ENCODE data around the gene GMEB2.
A peak's percentile ranks its signal among the peaks of the same experiment; 100 is the strongest.
"Not testable (repeated sequence)": the region's sequence is repeated elsewhere in the genome, so short reads cannot be mapped to it uniquely, and the experiment has no call there.

Gene GMEB2

DNA sequence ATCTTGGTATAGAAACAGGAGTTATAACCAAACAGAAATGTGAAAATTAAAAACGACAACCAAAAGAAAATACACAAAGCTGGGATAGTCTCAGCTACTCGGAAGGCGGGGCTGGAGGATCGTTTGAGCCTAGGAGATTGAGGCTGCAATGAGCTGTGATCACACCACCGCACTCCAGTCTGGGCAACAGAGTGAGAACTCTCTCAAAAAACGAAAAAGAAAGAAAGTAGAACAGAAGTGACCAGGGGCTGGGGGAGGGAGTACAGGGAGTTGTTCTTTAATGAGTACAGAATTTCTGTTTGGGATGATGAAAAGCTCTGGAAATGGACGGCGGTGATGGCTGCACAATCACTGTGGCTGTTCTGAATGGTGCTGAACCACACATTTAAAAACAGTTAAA is 5.9 kb downstream of the GMEB2 start:
- no peak for DNase-seq (ENCODE audit: low spot score)

DNA sequence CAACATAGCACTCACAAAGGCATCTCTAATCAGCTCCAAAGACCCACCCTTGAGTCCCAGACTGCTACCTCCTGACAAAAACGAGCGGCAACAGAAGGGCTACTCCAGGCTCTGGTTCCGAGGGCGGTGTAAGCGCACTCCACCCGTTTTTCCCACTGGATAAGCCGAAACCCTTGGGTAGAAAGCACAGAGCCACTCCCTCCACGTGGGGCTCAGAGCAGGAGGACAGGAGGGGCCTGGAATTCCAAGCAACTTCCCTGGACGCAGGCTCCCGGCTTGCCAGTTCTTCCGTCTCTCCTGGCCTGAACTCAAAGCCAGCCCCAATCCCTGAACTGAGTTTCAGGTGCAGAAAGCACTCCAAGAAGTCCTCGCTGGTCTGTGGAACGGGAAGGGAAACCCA is 7.4 kb downstream of the GMEB2 start:
- TF ChIP-seq, protein P1, sequence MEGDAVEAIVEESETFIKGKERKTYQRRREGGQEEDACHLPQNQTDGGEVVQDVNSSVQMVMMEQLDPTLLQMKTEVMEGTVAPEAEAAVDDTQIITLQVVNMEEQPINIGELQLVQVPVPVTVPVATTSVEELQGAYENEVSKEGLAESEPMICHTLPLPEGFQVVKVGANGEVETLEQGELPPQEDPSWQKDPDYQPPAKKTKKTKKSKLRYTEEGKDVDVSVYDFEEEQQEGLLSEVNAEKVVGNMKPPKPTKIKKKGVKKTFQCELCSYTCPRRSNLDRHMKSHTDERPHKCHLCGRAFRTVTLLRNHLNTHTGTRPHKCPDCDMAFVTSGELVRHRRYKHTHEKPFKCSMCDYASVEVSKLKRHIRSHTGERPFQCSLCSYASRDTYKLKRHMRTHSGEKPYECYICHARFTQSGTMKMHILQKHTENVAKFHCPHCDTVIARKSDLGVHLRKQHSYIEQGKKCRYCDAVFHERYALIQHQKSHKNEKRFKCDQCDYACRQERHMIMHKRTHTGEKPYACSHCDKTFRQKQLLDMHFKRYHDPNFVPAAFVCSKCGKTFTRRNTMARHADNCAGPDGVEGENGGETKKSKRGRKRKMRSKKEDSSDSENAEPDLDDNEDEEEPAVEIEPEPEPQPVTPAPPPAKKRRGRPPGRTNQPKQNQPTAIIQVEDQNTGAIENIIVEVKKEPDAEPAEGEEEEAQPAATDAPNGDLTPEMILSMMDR (IDR thresholded peaks at IDR 0.05; ENCODE audit: extremely low read depth, insufficient read depth, missing control alignments) = no peak
- in situ Hi-C loops (cut with MboI; ENCODE audit: low pct_unique_long_range_greater_than_20kb, low sequenced_read_pairs, unreplicated experiment) = no loop called here
- DNase-seq (ENCODE audit: low spot score) = no peak

More for the DNA sequence above, 5.9 kb downstream of the GMEB2 start:
- in situ Hi-C loops (cut with MboI; ENCODE audit: low pct_unique_long_range_greater_than_20kb, low sequenced_read_pairs, unreplicated experiment) = no loop called here
- TF ChIP-seq, protein P1 (IDR thresholded peaks at IDR 0.05; ENCODE audit: extremely low read depth, insufficient read depth, missing control alignments) = no peak

DNA sequence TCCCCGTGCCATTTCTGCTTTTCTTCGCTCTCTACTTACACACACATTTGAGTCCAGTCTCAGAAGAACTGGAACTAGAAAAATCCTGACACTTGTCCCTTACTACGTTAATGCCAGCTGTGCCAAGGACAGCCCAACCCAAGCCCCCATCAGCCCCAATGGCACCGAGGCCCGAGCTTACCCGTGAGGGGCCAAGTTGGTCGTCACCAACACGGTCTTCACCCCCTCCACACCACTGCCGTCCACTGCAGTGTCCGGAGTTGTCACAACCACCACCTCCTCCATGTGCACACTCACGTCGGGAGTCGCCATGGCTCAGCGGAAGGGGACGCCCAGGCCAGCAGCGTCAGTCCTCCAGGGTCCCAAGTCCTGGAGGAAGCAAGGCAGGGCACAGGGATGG is 7.8 kb downstream of the GMEB2 start:
- in situ Hi-C loops (cut with MboI; ENCODE audit: low pct_unique_long_range_greater_than_20kb, low sequenced_read_pairs, unreplicated experiment) = no loop called here
- no peak for DNase-seq (ENCODE audit: low spot score)
- TF ChIP-seq, protein P1 (IDR thresholded peaks at IDR 0.05; ENCODE audit: extremely low read depth, insufficient read depth, missing control alignments) = no peak

DNA sequence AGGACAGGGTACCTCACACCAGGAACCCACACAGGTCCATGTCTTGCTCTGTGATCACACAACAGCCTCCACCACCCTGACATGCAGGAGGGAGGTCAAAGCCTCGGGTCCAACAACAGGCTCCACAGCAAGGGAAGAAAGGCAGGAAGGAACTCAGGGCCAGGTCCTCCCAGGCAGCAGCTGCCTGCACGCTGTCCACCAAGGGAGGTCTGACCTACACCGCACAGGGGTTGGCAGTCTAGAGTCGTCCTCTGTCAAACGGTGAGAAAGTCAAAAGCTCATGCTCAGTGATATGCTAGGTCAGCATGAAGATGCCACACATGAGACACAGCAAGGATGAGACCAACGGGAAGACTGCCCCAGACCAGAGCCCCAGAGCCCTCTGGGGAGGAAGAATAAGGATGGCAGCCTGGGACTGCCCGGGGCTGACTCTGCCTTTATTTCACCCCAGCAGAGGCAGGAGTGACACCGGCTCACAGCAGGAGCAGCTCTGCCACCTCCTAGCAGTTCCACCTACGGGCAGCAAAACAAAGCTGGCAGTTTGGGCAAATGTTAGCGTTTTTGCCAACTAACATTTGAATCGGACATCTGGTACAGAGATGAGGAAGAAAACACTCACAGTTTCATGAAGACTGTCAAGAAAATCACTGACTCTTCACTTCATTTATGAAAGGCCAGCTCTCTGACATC is 8.5 kb downstream of the GMEB2 start:
- in situ Hi-C loops (cut with MboI; ENCODE audit: low pct_unique_long_range_greater_than_20kb, low sequenced_read_pairs, unreplicated experiment) = no loop called here
- no peak for DNase-seq (ENCODE audit: low spot score)
- TF ChIP-seq, protein P1 (IDR thresholded peaks at IDR 0.05; ENCODE audit: extremely low read depth, insufficient read depth, missing control alignments) = no peak

DNA sequence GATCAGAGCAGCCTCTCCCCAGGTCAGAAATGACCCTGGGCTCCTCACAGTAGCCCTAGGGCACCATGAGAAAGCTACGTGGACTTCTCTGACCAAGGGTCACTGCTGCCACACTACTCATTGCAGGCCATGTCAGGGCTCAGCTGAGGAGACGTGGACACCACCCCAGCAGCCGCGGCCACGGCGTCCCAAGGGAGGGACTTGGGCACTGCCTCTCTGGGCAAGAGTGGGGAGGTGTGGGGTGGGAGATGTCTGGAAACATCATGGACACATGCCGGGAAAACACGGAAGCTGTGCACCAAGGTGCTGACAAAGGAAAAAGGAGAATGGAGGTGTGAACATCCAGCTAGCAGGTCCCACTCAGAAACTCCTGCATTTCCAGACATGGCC is 9.0 kb downstream of the GMEB2 start:
- in situ Hi-C loops (cut with MboI; ENCODE audit: low pct_unique_long_range_greater_than_20kb, low sequenced_read_pairs, unreplicated experiment) = no loop called here
- DNase-seq (ENCODE audit: low spot score) = peak; percentile 32

DNA sequence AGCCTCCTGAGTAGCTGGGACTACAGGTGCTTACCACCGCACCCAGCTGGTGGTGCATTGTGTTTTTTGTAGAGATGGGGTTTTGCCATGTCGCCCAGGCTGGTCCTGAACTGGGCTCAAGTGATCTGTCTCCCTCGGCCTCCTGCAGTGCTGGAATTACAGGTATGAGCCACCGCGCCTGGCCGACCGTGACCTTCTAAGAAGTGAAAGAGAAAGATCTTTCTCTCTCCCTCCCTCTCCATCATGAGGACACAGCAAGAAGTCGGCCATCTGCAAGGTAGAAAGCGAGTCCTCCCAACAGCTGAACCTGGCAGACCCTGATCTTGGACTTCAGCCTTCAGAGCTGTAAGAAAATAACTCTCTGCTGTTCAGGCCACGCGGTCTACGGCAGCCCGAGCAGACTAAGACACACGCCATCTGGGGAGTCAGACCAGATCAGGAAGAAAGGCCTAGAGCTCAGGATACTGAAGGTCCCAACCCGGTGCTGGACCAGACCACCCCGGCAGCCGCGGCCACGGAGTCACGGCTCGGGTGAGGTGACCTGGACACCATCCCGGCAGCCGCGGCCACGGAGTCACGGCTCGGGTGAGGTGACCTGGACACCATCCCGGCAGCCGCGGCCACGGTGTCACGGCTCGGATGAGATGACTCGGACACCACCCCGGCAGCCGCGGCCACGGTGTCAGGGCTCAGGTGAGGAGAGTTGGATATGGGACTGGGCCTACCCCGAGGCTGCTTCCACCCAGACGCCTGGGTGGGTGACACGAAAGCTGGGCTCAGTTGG is 9.6 kb downstream of the GMEB2 start:
- peak; percentile 61 for DNase-seq (ENCODE audit: low spot score)
- in situ Hi-C loops (cut with MboI; ENCODE audit: low pct_unique_long_range_greater_than_20kb, low sequenced_read_pairs, unreplicated experiment) = no loop called here
- TF ChIP-seq, protein P1 (IDR thresholded peaks at IDR 0.05; ENCODE audit: extremely low read depth, insufficient read depth, missing control alignments) = no peak

More for the DNA sequence above, 9.0 kb downstream of the GMEB2 start:
- TF ChIP-seq, protein P1 (IDR thresholded peaks at IDR 0.05; ENCODE audit: extremely low read depth, insufficient read depth, missing control alignments) = no peak

DNA sequence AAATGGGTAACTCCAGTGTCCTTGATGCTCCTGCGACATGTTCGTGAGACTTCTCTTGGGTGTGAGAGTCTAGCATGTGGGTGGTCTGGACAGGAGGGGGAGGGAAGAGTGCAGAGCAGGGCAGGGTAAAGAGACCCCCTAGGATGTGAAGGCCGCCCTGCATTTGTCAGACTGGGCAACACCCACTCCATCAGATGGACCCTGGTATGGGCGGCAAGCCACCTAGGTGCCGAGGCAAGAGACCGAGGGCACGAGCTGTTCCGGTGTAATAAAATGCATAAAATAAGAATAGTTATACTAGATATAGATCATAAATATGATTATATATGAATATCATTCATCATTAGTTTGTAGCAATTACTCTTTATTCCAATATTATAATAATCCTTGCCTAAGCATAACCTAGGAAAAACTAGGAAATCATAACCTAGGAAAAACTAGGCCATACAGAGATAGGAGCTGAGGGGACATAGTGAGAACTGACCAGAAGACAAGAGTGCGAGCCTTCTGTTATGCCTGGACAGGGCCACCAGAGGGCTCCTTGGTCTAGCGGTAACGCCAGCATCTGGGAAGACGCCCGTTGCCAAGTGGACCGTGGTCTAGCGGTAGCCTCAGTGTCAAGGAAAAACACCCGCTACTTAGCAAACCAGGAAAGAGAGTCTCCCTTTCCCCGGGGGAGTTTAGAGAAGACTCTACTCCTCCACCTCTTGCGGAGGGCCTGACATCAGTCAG is 12.9 kb downstream of the GMEB2 start:
- DNase-seq (ENCODE audit: low spot score); in situ Hi-C loops (cut with MboI; ENCODE audit: low pct_unique_long_range_greater_than_20kb, low sequenced_read_pairs, unreplicated experiment): not testable (repeated sequence)

Data from GM13977 (cell line).